GM12878 (cell line): ENCODE measurements around the gene METTL8.

Source experiments
- IKZF1 ChIP-seq: fragments of 450-650 bp; conservative IDR thresholded peaks from 2 replicates; pipeline ENCODE4 v1.6.1; 2017; ENCODE audit warnings: antibody characterized with exemption, mild to moderate bottlenecking
- TF ChIP-seq, protein P1 (sequence below), 3 experiments: IDR thresholded peaks in 2 of 3; conservative IDR thresholded peaks in 1 of 3; 2 replicates each; pipeline ENCODE4 v1.5.1; 2011; ENCODE audit warnings: low read depth in 3 of 3, low read length in 3 of 3, mild to moderate bottlenecking in 3 of 3, control low read depth in 2 of 3, moderate library complexity in 2 of 3, inconsistent platforms in 1 of 3, mixed read lengths in 1 of 3; ENCODE audit not compliant: control insufficient read depth in 2 of 3, insufficient read depth in 1 of 3; ENCODE audit errors: extremely low read depth in 1 of 3
- TF ChIP-seq, protein P2 (sequence below): fragments of 450-650 bp; IDR thresholded peaks from 2 replicates; pipeline ENCODE4 v1.6.1; 2017; ENCODE audit warnings: mild to moderate bottlenecking, moderate library complexity

DNA sequence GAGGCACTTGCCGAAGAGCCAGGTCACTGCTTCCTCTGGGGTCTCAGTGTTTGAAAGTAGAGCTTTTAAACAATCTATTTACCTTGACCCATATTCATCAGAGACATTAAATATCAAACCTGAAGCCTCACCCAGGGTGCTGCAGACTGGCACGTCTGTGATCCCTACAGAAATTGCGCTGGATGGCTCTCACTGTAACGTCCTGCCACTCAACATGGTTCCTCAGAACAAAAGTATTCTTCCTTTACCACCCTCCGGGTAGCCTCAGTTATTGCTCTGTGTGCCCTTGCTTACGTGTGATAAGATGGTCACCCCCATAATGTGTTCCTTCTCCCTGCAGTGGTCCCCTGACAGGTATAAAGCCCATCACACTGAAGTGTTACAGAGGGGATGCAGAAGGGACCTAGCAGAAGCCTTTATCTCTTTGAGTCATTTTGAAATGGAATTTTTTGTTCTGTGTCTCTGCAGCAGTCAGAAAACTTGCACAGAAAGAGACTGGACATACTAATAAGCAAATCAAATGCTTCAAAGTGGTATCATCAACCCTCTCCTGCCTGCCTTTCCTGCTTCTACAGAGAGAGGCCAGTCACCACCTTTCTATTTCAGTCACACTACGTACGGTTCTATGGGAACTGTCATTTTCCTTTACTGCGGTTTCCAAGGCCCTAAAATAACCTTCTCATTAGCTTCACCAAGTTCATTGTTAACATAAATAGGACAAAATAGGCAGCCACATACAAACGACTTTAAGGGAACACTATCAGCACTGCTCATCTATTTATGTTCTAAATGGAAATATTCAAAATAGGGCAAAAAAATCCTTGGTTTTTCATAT is 86.8 kb downstream of the METTL8 start:
- peak; percentile 85 for TF ChIP-seq IKZF1
- TF ChIP-seq, protein P1, sequence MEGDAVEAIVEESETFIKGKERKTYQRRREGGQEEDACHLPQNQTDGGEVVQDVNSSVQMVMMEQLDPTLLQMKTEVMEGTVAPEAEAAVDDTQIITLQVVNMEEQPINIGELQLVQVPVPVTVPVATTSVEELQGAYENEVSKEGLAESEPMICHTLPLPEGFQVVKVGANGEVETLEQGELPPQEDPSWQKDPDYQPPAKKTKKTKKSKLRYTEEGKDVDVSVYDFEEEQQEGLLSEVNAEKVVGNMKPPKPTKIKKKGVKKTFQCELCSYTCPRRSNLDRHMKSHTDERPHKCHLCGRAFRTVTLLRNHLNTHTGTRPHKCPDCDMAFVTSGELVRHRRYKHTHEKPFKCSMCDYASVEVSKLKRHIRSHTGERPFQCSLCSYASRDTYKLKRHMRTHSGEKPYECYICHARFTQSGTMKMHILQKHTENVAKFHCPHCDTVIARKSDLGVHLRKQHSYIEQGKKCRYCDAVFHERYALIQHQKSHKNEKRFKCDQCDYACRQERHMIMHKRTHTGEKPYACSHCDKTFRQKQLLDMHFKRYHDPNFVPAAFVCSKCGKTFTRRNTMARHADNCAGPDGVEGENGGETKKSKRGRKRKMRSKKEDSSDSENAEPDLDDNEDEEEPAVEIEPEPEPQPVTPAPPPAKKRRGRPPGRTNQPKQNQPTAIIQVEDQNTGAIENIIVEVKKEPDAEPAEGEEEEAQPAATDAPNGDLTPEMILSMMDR (IDR thresholded peaks at IDR 0.05 in 2 of 3, conservative IDR thresholded peaks at IDR 0.05 in 1 of 3; ENCODE audit: control insufficient read depth in 2 of 3, extremely low read depth in 1 of 3, insufficient read depth in 1 of 3, low read depth in 3 of 3, low read length in 3 of 3), result peak; percentile 31 to 57 (median 46); a peak in 5 of 6 replicates
- TF ChIP-seq, protein P2, sequence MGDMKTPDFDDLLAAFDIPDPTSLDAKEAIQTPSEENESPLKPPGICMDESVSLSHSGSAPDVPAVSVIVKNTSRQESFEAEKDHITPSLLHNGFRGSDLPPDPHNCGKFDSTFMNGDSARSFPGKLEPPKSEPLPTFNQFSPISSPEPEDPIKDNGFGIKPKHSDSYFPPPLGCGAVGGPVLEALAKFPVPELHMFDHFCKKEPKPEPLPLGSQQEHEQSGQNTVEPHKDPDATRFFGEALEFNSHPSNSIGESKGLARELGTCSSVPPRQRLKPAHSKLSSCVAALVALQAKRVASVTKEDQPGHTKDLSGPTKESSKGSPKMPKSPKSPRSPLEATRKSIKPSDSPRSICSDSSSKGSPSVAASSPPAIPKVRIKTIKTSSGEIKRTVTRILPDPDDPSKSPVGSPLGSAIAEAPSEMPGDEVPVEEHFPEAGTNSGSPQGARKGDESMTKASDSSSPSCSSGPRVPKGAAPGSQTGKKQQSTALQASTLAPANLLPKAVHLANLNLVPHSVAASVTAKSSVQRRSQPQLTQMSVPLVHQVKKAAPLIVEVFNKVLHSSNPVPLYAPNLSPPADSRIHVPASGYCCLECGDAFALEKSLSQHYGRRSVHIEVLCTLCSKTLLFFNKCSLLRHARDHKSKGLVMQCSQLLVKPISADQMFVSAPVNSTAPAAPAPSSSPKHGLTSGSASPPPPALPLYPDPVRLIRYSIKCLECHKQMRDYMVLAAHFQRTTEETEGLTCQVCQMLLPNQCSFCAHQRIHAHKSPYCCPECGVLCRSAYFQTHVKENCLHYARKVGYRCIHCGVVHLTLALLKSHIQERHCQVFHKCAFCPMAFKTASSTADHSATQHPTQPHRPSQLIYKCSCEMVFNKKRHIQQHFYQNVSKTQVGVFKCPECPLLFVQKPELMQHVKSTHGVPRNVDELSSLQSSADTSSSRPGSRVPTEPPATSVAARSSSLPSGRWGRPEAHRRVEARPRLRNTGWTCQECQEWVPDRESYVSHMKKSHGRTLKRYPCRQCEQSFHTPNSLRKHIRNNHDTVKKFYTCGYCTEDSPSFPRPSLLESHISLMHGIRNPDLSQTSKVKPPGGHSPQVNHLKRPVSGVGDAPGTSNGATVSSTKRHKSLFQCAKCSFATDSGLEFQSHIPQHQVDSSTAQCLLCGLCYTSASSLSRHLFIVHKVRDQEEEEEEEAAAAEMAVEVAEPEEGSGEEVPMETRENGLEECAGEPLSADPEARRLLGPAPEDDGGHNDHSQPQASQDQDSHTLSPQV, result 0 out of 2 replicates have a peak, but pooled peaks have one; percentile 65
